Ectodermal cell (in vitro differentiated cells): Measurements from ENCODE around the gene CENPF.
"Not testable (repeated sequence)": the region's sequence is repeated elsewhere in the genome, so short reads cannot be mapped to it uniquely, and the experiment has no call there.

Experiments used
- H3K27ac ChIP-seq: 2 replicates; pipeline ENCODE4 v1.7.0; 2013; ENCODE audit warnings: mild to moderate bottlenecking, low read depth, low read length; ENCODE audit not compliant: insufficient read depth, poor library complexity, severe bottlenecking
- H3K27me3 ChIP-seq: 2 replicates; pipeline ENCODE4 v1.7.0; 2013; ENCODE audit warnings: mild to moderate bottlenecking, low read length; ENCODE audit not compliant: insufficient read depth, control insufficient read depth, poor library complexity, severe bottlenecking
- H3K36me3 ChIP-seq: one replicate; pipeline ENCODE4 v1.7.0; 2013; ENCODE audit warnings: low read length; ENCODE audit not compliant: control insufficient read depth, insufficient read depth
- H3K4me1 ChIP-seq: one replicate; pipeline ENCODE4 v1.7.0; 2013; ENCODE audit warnings: low read length; ENCODE audit not compliant: control insufficient read depth, insufficient read depth
- H3K4me3 ChIP-seq: 2 replicates; pipeline ENCODE4 v1.7.0; 2013; ENCODE audit warnings: low read depth, low read length, control low read depth; ENCODE audit not compliant: insufficient read depth
- H3K9me3 ChIP-seq: 2 replicates; pipeline ENCODE4 v1.7.0; 2013; ENCODE audit warnings: mild to moderate bottlenecking, low read length, moderate library complexity; ENCODE audit not compliant: control insufficient read depth
- WGBS, 2 experiments: methylation state at CpG; one replicate each; pipeline ENCODE4 v1.1.7; 2013; ENCODE audit warnings: missing lambda C conversion rate in 2 of 2; 5-methylcytosine and 5-hydroxymethylcytosine counted together

Gene CENPF

DNA sequence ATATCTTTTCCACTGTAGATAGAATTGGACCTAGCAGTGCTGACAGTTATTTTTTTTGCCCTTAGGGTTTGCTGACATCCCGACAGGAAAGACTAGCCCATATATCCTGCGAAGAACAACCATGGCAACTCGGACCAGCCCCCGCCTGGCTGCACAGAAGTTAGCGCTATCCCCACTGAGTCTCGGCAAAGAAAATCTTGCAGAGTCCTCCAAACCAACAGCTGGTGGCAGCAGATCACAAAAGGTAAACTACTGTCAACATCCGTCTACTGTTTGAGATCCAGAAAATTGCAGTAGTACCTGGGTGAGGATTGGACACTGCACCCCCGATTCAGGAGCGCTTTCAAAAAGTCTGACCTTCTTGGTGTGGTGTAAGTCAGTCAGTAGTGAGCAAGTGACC lies 55.8 kb downstream of the CENPF start:
- no peak overlapping the region for H3K27ac ChIP-seq
- H3K4me1 ChIP-seq = no peaks in the 10 kb centered on the region
- no peaks in the 10 kb centered on the region for H3K9me3 ChIP-seq
- WGBS, 2 experiments = 94% methylated on average over 9 of the region's 9 CpGs
- H3K36me3 ChIP-seq = peaks cover 59% of the 10 kb centered on the region
- H3K4me3 ChIP-seq = no peak overlapping the region
- H3K27me3 ChIP-seq = no peaks in the 10 kb centered on the region

- Histone ChIP-seq H3K9me3 (no peaks in the 10 kb centered on the region), H3K27me3 (no peaks in the 10 kb centered on the region), H3K27ac (no peak overlapping the region), H3K36me3 (peaks cover 56% of the 10 kb centered on the region), H3K4me1 (no peaks in the 10 kb centered on the region), H3K4me3 (no peak overlapping the region)
- 98 to 100% methylated on average over 1 of the region's 2 CpGs for WGBS, 2 experiments
Observed at GRCh38 chr1:214660190-214660589, 57.2 kb downstream of the CENPF start.

GRCh38 chr1:214660900-214661299 lies 57.9 kb downstream of the CENPF start:
- H3K4me1 ChIP-seq = no peaks in the 10 kb centered on the region
- WGBS, 2 experiments = 88 to 91% methylated on average over 4 of the region's 4 CpGs
- H3K9me3 ChIP-seq = no peaks in the 10 kb centered on the region
- H3K27ac ChIP-seq = no peak overlapping the region
- peaks cover 56% of the 10 kb centered on the region for H3K36me3 ChIP-seq
- no peaks in the 10 kb centered on the region for H3K27me3 ChIP-seq
- no peak overlapping the region for H3K4me3 ChIP-seq

DNA sequence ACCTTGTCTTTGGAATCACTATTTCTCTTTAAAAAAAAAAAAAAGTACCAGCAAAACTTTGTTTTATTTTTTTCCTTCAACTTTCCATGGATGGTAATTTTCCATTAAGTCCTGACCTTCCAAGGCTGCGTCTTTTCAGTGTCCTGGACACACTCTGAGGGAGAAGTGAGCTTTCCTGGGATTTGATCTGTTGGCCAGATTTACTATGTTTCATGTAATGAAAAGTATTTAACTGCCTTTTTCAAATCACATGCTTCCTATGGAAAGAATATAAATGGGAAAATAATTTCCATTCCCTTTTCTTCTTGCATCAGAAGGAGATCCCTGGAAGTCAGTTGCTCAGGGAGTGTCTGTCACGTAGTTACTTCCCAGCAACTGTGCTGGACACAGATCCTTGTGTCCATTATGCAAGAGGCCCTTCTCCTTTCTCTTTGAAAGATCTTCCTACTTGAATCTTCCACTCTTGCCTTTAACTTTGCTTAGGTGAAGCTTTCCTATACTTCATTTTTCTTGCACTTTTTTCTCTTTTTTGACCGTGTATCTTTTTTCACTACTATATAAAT lies 59.3 kb downstream of the CENPF start:
- Histone ChIP-seq H3K9me3 (no peaks in the 10 kb centered on the region), H3K27me3 (no peaks in the 10 kb centered on the region), H3K36me3 (peaks cover 56% of the 10 kb centered on the region), H3K27ac (no peak overlapping the region), H3K4me1 (no peaks in the 10 kb centered on the region), H3K4me3 (no peak overlapping the region)
- WGBS, 2 experiments = 90 to 96% methylated on average over 3 of the region's 3 CpGs

- no peaks in the 10 kb centered on the region for H3K4me1 ChIP-seq
- H3K27me3 ChIP-seq = no peaks in the 10 kb centered on the region
- H3K4me3 ChIP-seq = no peak overlapping the region
- 97 to 98% methylated on average over 4 to 6 of the region's 8 CpGs for WGBS, 2 experiments
- H3K9me3 ChIP-seq = no peaks in the 10 kb centered on the region
- no peak overlapping the region for H3K27ac ChIP-seq
- H3K36me3 ChIP-seq = peaks cover 56% of the 10 kb centered on the region
Observed at GRCh38 chr1:214664651-214665433, 61.8 kb downstream of the CENPF start.

GRCh38 chr1:214665606-214666110 lies 62.7 kb downstream of the CENPF start:
- Histone ChIP-seq H3K4me3 (no peak overlapping the region), H3K4me1 (no peaks in the 10 kb centered on the region), H3K36me3 (peaks cover 58% of the 10 kb centered on the region), H3K27me3 (no peaks in the 10 kb centered on the region), H3K27ac (no peak overlapping the region), H3K9me3 (no peaks in the 10 kb centered on the region)
- 95 to 96% methylated on average over 4 of the region's 4 CpGs for WGBS, 2 experiments

DNA sequence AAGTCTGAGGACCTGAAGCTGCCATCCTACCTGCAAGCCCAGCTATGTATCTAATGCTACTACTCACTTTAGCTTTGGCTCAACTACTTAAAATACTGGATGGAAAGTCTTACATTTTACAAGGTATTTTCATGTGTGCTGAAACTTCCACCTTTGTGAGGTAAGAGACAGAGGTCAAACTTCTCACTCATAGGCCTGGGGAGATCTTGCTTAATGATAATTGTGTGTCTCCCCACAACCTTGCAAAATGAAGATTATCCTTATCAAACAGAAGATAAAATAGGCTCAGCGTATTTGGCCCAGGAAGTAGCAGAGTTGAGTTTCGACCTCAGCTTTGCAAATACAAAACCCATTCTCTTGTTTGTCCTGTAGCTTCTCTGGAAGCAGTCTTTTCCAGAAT lies 63.7 kb downstream of the CENPF start:
- H3K4me1 ChIP-seq = no peaks in the 10 kb centered on the region
- no peaks in the 10 kb centered on the region for H3K27me3 ChIP-seq
- no peak overlapping the region for H3K4me3 ChIP-seq
- WGBS, 2 experiments = 93 to 98% methylated on average over 2 of the region's 2 CpGs
- no peak overlapping the region for H3K27ac ChIP-seq
- H3K9me3 ChIP-seq = no peaks in the 10 kb centered on the region
- peaks cover 58% of the 10 kb centered on the region for H3K36me3 ChIP-seq

- 94 to 96% methylated on average over 2 of the region's 2 CpGs for WGBS, 2 experiments
- H3K4me1 ChIP-seq = no peaks in the 10 kb centered on the region
- H3K36me3 ChIP-seq = peaks cover 38% of the 10 kb centered on the region
Observed at GRCh38 chr1:214670098-214670497, 67.1 kb downstream of the CENPF start.

GRCh38 chr1:214673029-214673428 lies 70.0 kb downstream of the CENPF start:
- H3K9me3 ChIP-seq, H3K4me1 ChIP-seq, H3K27ac ChIP-seq, H3K27me3 ChIP-seq, H3K4me3 ChIP-seq: not testable (repeated sequence)
- 96 to 98% methylated on average over 26 to 29 of the region's 29 CpGs for WGBS, 2 experiments
- peaks cover 12% of the 10 kb centered on the region for H3K36me3 ChIP-seq

More at GRCh38 chr1:214670098-214670497, 67.1 kb downstream of the CENPF start:
- no peak overlapping the region for H3K4me3 ChIP-seq
- no peak overlapping the region for H3K27ac ChIP-seq
- no peaks in the 10 kb centered on the region for H3K27me3 ChIP-seq
- no peaks in the 10 kb centered on the region for H3K9me3 ChIP-seq

DNA sequence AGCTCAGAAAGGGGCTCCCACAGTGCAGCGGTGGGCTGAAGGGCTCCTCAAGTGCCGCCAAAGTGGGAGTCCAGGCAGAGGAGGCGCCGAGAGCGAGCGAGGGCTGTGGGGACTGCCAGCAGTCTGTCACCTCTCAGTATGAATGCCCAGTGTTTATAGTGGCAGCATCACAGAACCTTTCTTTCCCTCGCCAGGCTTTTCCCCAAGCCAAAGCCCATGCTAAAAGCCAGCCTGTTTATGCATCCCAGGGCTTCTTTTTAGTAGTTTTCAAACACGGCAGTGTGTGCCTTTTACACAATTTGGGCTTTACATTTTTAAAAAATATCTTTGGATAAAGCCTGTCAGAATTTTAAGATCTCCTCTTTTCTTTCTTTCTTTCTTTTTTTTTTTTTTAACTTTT lies 70.6 kb downstream of the CENPF start:
- Histone ChIP-seq H3K9me3 (no peaks in the 10 kb centered on the region), H3K4me1 (no peaks in the 10 kb centered on the region), H3K4me3 (no peak overlapping the region), H3K27me3 (no peaks in the 10 kb centered on the region), H3K27ac (no peak overlapping the region), H3K36me3 (peaks cover 12% of the 10 kb centered on the region)
- 96 to 98% methylated on average over 8 of the region's 8 CpGs for whole genome bisulfite sequencing, 2 experiments
